ENCODE results near the gene DCDC1.

DNA sequence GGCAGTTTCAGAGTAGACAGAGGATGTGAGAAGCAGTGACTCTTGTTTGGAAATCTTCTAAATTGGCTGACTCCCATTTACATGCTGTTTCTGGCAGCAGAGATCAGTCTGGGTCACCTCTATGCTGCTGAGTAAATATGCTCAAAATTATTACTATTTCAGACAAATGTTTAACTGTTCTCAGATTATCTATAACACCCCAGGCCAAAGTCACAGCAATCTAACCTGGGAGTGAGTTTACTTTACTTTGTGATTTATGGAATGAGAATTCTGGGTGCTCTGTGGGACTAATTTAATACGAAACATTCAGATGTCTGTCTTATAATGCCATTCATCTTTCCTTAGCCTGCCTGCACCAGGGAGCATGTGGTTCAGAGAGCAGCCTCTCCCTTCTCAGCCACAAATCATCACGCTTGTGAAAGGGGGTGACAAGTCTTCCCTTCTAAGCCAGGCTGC is 500.9 kb downstream of the DCDC1 start:
- TF ChIP-seq ZBTB7A (IDR thresholded peaks at IDR 0.05; ENCODE audit: low read depth) (no peak), EP300 (IDR thresholded peaks at IDR 0.05; ENCODE audit: borderline replicate concordance) (no peak), RAD21 (IDR thresholded peaks at IDR 0.05; ENCODE audit: low read depth) (no peak), EGR1 (IDR thresholded peaks at IDR 0.05) (no peak), TAF1 (IDR thresholded peaks at IDR 0.05; ENCODE audit: low read depth) (no peak), CEBPB (IDR thresholded peaks at IDR 0.05) (no peak), CREB1 (IDR thresholded peaks at IDR 0.05; ENCODE audit: low read depth) (no peak), FOXM1 (IDR thresholded peaks at IDR 0.05; ENCODE audit: borderline replicate concordance, low read depth) (no peak), NFIC (IDR thresholded peaks at IDR 0.05) (no peak), YY1 (IDR thresholded peaks at IDR 0.05; ENCODE audit: low read depth) (no peak)
- TF ChIP-seq, protein P1, sequence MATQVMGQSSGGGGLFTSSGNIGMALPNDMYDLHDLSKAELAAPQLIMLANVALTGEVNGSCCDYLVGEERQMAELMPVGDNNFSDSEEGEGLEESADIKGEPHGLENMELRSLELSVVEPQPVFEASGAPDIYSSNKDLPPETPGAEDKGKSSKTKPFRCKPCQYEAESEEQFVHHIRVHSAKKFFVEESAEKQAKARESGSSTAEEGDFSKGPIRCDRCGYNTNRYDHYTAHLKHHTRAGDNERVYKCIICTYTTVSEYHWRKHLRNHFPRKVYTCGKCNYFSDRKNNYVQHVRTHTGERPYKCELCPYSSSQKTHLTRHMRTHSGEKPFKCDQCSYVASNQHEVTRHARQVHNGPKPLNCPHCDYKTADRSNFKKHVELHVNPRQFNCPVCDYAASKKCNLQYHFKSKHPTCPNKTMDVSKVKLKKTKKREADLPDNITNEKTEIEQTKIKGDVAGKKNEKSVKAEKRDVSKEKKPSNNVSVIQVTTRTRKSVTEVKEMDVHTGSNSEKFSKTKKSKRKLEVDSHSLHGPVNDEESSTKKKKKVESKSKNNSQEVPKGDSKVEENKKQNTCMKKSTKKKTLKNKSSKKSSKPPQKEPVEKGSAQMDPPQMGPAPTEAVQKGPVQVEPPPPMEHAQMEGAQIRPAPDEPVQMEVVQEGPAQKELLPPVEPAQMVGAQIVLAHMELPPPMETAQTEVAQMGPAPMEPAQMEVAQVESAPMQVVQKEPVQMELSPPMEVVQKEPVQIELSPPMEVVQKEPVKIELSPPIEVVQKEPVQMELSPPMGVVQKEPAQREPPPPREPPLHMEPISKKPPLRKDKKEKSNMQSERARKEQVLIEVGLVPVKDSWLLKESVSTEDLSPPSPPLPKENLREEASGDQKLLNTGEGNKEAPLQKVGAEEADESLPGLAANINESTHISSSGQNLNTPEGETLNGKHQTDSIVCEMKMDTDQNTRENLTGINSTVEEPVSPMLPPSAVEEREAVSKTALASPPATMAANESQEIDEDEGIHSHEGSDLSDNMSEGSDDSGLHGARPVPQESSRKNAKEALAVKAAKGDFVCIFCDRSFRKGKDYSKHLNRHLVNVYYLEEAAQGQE (IDR thresholded peaks at IDR 0.05; ENCODE audit: low read depth): no peak

Data from Ishikawa (cell line).